Myocyte (in vitro differentiated cells): ENCODE measurements around the gene ACSL3. TPM values are rescaled to one million over a fixed set of nuclear protein-coding genes. Genes with fewer than 3 reads are reported as not detected.
A peak's percentile ranks its signal among the peaks of the same experiment; 100 is the strongest.
"Not testable (repeated sequence)": the region's sequence is repeated elsewhere in the genome, so short reads cannot be mapped to it uniquely, and the experiment has no call there.

ENCODE experiments used
- DNase-seq: peaks from one replicate; pipeline ENCODE4 v3.0.0-alpha.2; 2012; ENCODE audit warnings: low read depth
- total RNA-seq: library from RNA; depleted of rRNA; stranded (reverse); fragments of >200 nt; gene quantifications from 2 replicates; pipeline ENCODE4 v1.2.3, GENCODE V29; 2014

ACSL3 gene
- total RNA-seq, 1 donor from 2014 or later: 499 TPM

- DNase-seq: no peak
Observed at GRCh38 chr2:222968550-222969155, 107.8 kb downstream of the ACSL3 start.

GRCh38 chr2:222969491-222969890 is 108.7 kb downstream of the ACSL3 start:
- DNase-seq: peak; percentile 62

GRCh38 chr2:222972420-222972819 is 111.6 kb downstream of the ACSL3 start:
- no peak for DNase-seq

- no peak for DNase-seq
Observed at GRCh38 chr2:222973237-222973636, 112.4 kb downstream of the ACSL3 start.

GRCh38 chr2:222973733-222974132 is 112.9 kb downstream of the ACSL3 start:
- DNase-seq: no peak

- DNase-seq: no peak
Observed at GRCh38 chr2:222976521-222977061, 115.8 kb downstream of the ACSL3 start.

GRCh38 chr2:222977121-222977520 is 116.3 kb downstream of the ACSL3 start:
- no peak for DNase-seq

- peak; percentile 42 for DNase-seq
Observed at GRCh38 chr2:222978850-222979249, 118.0 kb downstream of the ACSL3 start.

- DNase-seq: no peak
Observed at GRCh38 chr2:222979484-222979883, 118.6 kb downstream of the ACSL3 start.

GRCh38 chr2:222982010-222982908 is 121.4 kb downstream of the ACSL3 start:
- DNase-seq: peak; percentile 79

- no peak for DNase-seq
Observed at GRCh38 chr2:222982909-222983265, 122.1 kb downstream of the ACSL3 start.

- DNase-seq: no peak
Observed at GRCh38 chr2:222984908-222985307, 124.1 kb downstream of the ACSL3 start.

GRCh38 chr2:222989431-222989830 is 128.6 kb downstream of the ACSL3 start:
- DNase-seq: no peak

GRCh38 chr2:222990206-222990605 is 129.4 kb downstream of the ACSL3 start:
- DNase-seq: not testable (repeated sequence)

GRCh38 chr2:222992137-222992536 is 131.3 kb downstream of the ACSL3 start:
- no peak for DNase-seq

Other genes with a start within 250 kb of the ACSL3 start
- 32.8 and 34.3 TPM in 2 replicates for gene FARSB, start 204.9 kb upstream of the ACSL3 start, total RNA-seq
- not detected in 2 replicates for gene MOGAT1, start 189.4 kb upstream of the ACSL3 start, total RNA-seq
- gene KCNE4, start 191.2 kb downstream of the ACSL3 start, total RNA-seq: 27.1 and 27.9 TPM in 2 replicates